HG03025 (cell line): ENCODE results near the gene SPHK1.

Experiments used
- ATAC-seq: cut with Tn5 transposase; IDR thresholded peaks from one replicate; pipeline ENCODE4 v1.9.1; 2021; ENCODE audit warnings: mild to moderate bottlenecking, moderate library complexity; ENCODE audit not compliant: unreplicated experiment, low FRiP score

Gene SPHK1

GRCh38 chr17:76431509-76431908, 47.1 kb downstream of the SPHK1 start:
- no peak for ATAC-seq

DNA sequence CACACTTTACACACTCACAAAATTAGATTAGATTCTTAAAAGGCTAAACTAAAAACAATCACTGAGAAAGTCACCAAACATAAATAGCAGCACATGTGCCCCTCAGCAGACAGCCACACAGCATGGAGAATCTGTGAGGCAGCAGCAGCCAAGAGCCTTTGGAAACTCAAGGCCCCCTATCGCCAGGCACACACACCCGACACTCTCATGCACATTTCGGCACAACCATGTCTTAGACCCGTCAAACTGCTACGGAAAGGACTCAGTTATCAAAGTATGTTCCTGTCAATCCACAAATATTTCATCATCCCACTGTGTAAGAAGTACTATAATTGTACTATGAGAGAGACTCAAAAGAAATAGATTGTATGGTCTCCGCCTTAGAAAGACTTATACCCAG, 47.6 kb downstream of the SPHK1 start:
- ATAC-seq = no peak

- no peak for ATAC-seq
Observed at GRCh38 chr17:76432712-76433336, 48.4 kb downstream of the SPHK1 start.

- ATAC-seq = no peak
Observed at GRCh38 chr17:76433693-76434092, 49.3 kb downstream of the SPHK1 start.

DNA sequence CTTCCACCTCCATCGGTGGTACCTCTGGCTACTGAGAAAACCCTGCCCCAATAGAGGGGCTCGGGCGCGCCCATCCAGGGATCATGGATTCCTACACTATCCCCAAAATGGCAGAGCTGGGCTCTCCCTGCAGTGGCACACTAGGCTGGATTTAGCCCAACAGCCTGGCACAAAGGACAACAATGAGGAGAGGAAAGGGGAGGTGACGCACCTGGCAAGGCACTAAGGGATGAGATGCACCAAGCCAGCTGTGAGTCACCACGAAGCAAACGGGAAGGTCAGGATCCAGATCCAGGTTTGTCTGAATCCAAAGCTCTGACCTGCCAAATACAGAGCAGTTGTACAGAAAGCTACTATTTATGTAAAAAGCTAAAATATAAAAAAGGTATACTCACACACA, 50.5 kb downstream of the SPHK1 start:
- ATAC-seq = no peak

- no peak for ATAC-seq
Observed at GRCh38 chr17:76435751-76436150, 51.3 kb downstream of the SPHK1 start.
